ENCODE results near the gene PCBD1.

- TF ChIP-seq POLR2A (IDR thresholded peaks at IDR 0.05) (no peak), CTCF (IDR thresholded peaks at IDR 0.05) (no peak), POLR2AphosphoS5 (IDR thresholded peaks at IDR 0.05) (no peak)
Measured at GRCh38 chr10:70928140-70928539, 39.8 kb upstream of the PCBD1 start.
